Natural killer cell (primary cell): Measurements from ENCODE around the gene INO80B. TPM values are rescaled to one million over a fixed set of nuclear protein-coding genes. Genes with fewer than 3 reads are reported as not detected.

ENCODE experiments used
- ATAC-seq, 3 donors: fragments of 150-1000 bp in 2 of 3; fragments of 200-7000 bp in 1 of 3; cut with Tn5 transposase; 1 replicate in 1 of 3; 2 replicates in 2 of 3; pipeline ENCODE4 v1.10.0; 2021; ENCODE audit warnings: mild to moderate bottlenecking in 2 of 3, moderate library complexity in 2 of 3
- DNase-seq, 2 donors: peaks; one replicate each; pipeline versions ENCODE4 v3.0.0 to v3.0.0-alpha.2; 2013 to 2021; ENCODE audit warnings: mixed read lengths in 1 of 2
- H3K27ac ChIP-seq: one replicate; pipeline ENCODE4 v1.5.1; 2013; ENCODE audit warnings: mild to moderate bottlenecking, low read length
- H3K27me3 ChIP-seq: one replicate; pipeline ENCODE4 v1.6.1; 2013; ENCODE audit warnings: low read length; ENCODE audit not compliant: control insufficient read depth, insufficient read depth
- H3K36me3 ChIP-seq: one replicate; pipeline ENCODE4 v1.6.1; 2013; ENCODE audit warnings: low read length; ENCODE audit not compliant: control insufficient read depth, insufficient read depth
- H3K4me1 ChIP-seq: one replicate; pipeline ENCODE4 v1.6.1; 2013; ENCODE audit warnings: low read length; ENCODE audit not compliant: control insufficient read depth, insufficient read depth
- H3K4me3 ChIP-seq: one replicate; pipeline ENCODE4 v1.5.1; 2013; ENCODE audit warnings: low read length
- H3K9me3 ChIP-seq: one replicate; pipeline ENCODE4 v1.6.1; 2013; ENCODE audit warnings: low read length; ENCODE audit not compliant: control insufficient read depth, insufficient read depth
- H3K27ac Mint-ChIP-seq, 2 donors: one replicate each; pipeline ENCODE4 v1.8.0; 2022; ENCODE audit warnings: mild to moderate bottlenecking in 2 of 2, mixed read lengths in 2 of 2, moderate library complexity in 1 of 2
- H3K27me3 Mint-ChIP-seq, 2 donors: one replicate each; pipeline ENCODE4 v1.8.0; 2022; ENCODE audit warnings: low read depth in 2 of 2, mixed read lengths in 2 of 2
- H3K36me3 Mint-ChIP-seq: one replicate; pipeline ENCODE4 v1.8.0; 2022; ENCODE audit warnings: mixed read lengths
- H3K4me1 Mint-ChIP-seq, 2 donors: one replicate each; pipeline ENCODE4 v1.8.0; 2022; ENCODE audit warnings: mixed read lengths in 2 of 2
- H3K4me3 Mint-ChIP-seq: one replicate; pipeline ENCODE4 v1.8.0; 2022; ENCODE audit warnings: mild to moderate bottlenecking, moderate library complexity, mixed read lengths
- H3K9me3 Mint-ChIP-seq, 2 donors: one replicate each; pipeline ENCODE4 v1.8.0; 2022; ENCODE audit warnings: mixed read lengths in 2 of 2
- CTCF ChIP-seq: fragments of 200-600 bp; IDR thresholded peaks from one replicate; pipeline ENCODE4 v1.8.0; 2022; ENCODE audit warnings: antibody characterized with exemption
- WGBS: methylation state at CpG from one replicate; pipeline ENCODE4 v1.1.7; 2013; ENCODE audit warnings: missing lambda C conversion rate; ENCODE audit not compliant: insufficient coverage; 5-methylcytosine and 5-hydroxymethylcytosine counted together
- intact Hi-C: fragments of 100-400 bp; cut with micrococcal nuclease; formaldehyde crosslinking; loops from one replicate; pipeline ENCODE4 v1.14.2; 2022
- total RNA-seq, 4 donors: library from RNA; stranded (reverse); fragments of 120-200 nt in 1 of 4; gene quantifications; one replicate each; pipeline versions ENCODE4 v1.2.3 to v1.2.4, GENCODE V29; 2013 to 2022

Gene INO80B
- total RNA-seq, 3 donors from 2014 or later (not counting 1 experiment from before 2014, with no cell fraction given): 34.0 to 48.0 (median 37.7) TPM

DNA sequence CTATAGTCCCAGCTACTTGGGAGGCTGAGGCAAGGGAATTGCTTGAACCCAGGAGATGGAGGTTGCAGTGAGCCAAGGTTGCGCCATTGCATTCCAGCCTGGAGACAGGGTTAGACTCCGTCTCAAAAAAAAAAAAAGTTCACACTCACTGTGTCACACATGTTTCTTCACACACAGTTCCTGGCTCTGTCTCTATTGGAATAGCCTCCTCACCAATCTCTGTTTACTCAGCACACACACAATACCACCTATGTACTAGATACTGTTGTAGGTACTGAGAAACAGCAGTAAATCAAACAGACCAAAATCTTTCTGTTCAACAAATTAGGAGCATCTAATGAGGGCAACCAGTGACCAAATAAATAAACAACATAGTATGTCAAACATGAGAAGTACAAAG is 31.3 kb downstream of the INO80B start:
- H3K27me3 Mint-ChIP-seq: no peaks in the 10 kb centered on the region
- Histone ChIP-seq H3K4me3 (no peak overlapping the region), H3K27me3 (no peaks in the 10 kb centered on the region), H3K9me3 (no peaks in the 10 kb centered on the region), H3K27ac (no peak overlapping the region), H3K4me1 (peaks cover 21% of the 10 kb centered on the region), H3K36me3 (peaks cover 20% of the 10 kb centered on the region)
- TF ChIP-seq CTCF: no peak
- H3K4me3 Mint-ChIP-seq: no peak overlapping the region
- H3K9me3 Mint-ChIP-seq: no peaks in the 10 kb centered on the region
- peaks cover 19 to 38% of the 10 kb centered on the region in 2 donors for H3K4me1 Mint-ChIP-seq
- ATAC-seq (no peak), DNase-seq (no peak)
- no peak overlapping the region for H3K27ac Mint-ChIP-seq
- H3K36me3 Mint-ChIP-seq: peaks cover 8% of the 10 kb centered on the region
- intact Hi-C loops: no loop called here
- 93% methylated on average over 2 of the region's 2 CpGs for WGBS

- peaks cover 46% of the 10 kb centered on the region for H3K36me3 ChIP-seq
- ATAC-seq (no peak), DNase-seq (no peak)
- H3K9me3 ChIP-seq: no peaks in the 10 kb centered on the region
- TF ChIP-seq CTCF: no peak
- H3K4me3 ChIP-seq: no peak overlapping the region
- Mint-ChIP-seq H3K36me3 (peaks cover 8% of the 10 kb centered on the region), H3K9me3 (no peaks in the 10 kb centered on the region), H3K4me3 (no peak overlapping the region), H3K27me3 (no peaks in the 10 kb centered on the region), H3K4me1 (peaks cover 5 to 18% of the 10 kb centered on the region in 2 donors), H3K27ac (no peak overlapping the region)
- H3K27me3 ChIP-seq: no peaks in the 10 kb centered on the region
- 99% methylated on average over 9 of the region's 9 CpGs for WGBS
- H3K4me1 ChIP-seq: peaks cover 2% of the 10 kb centered on the region
- no peak overlapping the region for H3K27ac ChIP-seq
- intact Hi-C loops: no loop called here
Measured at GRCh38 chr2:74488643-74489481, 34.0 kb downstream of the INO80B start.

DNA sequence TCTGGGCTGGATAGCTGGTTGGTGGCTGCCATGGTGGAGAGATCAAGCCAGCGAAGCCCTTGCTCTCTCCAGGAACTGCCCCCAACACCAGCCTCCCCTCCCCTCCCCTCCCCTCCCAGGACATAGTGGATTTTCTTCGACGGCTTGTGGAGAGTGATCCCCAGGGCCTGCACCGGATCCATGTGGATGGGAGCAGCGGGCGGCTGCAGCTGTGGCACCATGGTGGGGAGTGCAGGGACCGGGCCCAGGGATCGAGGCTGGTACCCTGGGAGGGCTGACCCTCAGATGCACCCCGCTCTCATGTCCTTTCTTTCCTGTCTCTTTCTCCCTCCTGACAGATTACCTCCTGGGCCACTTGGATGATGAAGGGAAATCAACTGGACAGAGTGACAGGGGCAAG is 35.0 kb downstream of the INO80B start:
- no peak for TF ChIP-seq CTCF
- H3K27ac ChIP-seq: no peak overlapping the region
- WGBS: 98% methylated on average over 6 of the region's 9 CpGs
- no peaks in the 10 kb centered on the region for H3K9me3 Mint-ChIP-seq
- H3K9me3 ChIP-seq: no peaks in the 10 kb centered on the region
- no peak overlapping the region for H3K27ac Mint-ChIP-seq
- no peaks in the 10 kb centered on the region for H3K27me3 Mint-ChIP-seq
- intact Hi-C loops: no loop called here
- H3K4me3 ChIP-seq: no peak overlapping the region
- peaks cover 48% of the 10 kb centered on the region for H3K36me3 ChIP-seq
- no peaks in the 10 kb centered on the region for H3K4me1 ChIP-seq
- no peak overlapping the region for H3K4me3 Mint-ChIP-seq
- H3K36me3 Mint-ChIP-seq: peaks cover 8% of the 10 kb centered on the region
- peaks cover 5 to 18% of the 10 kb centered on the region in 2 donors for H3K4me1 Mint-ChIP-seq
- no peak for ATAC-seq
- no peak for DNase-seq
- no peaks in the 10 kb centered on the region for H3K27me3 ChIP-seq
